Kidney (tissue), 14 donors: ENCODE measurements around the gene RAB36. TPM values are rescaled to one million over a fixed set of nuclear protein-coding genes. Genes with fewer than 3 reads are reported as not detected.

Experiments
- DNase-seq, 5 donors: peaks; one replicate each; pipeline ENCODE4 v3.0.0-alpha.2; 2013 to 2020
- FAIRE-seq: peaks from 2 replicates; lab custom pipeline; 2012; peaks lifted over from hg19 to GRCh38; lab: Jason Lieb, UNC
- H3K27ac ChIP-seq, 2 donors: one replicate each; pipeline ENCODE4 v1.7.0; 2013; ENCODE audit warnings: low read depth in 2 of 2, low read length in 2 of 2, inconsistent platforms in 1 of 2
- H3K27me3 ChIP-seq: one replicate; pipeline ENCODE4 v1.7.1; 2013; ENCODE audit warnings: low read length, inconsistent platforms; ENCODE audit not compliant: control insufficient read depth, insufficient read depth
- H3K36me3 ChIP-seq, 3 donors: one replicate each; pipeline versions ENCODE4 v1.7.0 to v1.7.1; 2013; ENCODE audit warnings: low read length in 3 of 3, control low read depth in 1 of 3, inconsistent platforms in 1 of 3; ENCODE audit not compliant: insufficient read depth in 3 of 3, control insufficient read depth in 2 of 3
- H3K4me1 ChIP-seq, 3 donors: one replicate each; pipeline versions ENCODE4 v1.7.0 to v1.7.1; 2013; ENCODE audit warnings: low read length in 3 of 3, inconsistent platforms in 1 of 3, low read depth in 1 of 3; ENCODE audit not compliant: control insufficient read depth in 2 of 3, insufficient read depth in 2 of 3
- H3K4me3 ChIP-seq, 3 donors: one replicate each; pipeline versions ENCODE4 v1.7.0 to v1.8.1; 2013; ENCODE audit warnings: low read length in 3 of 3, control low read depth in 1 of 3, inconsistent platforms in 1 of 3
- H3K9ac ChIP-seq, 3 donors: one replicate each; pipeline versions ENCODE4 v1.7.0 to v1.7.1; 2013; ENCODE audit warnings: low read length in 3 of 3, control low read depth in 1 of 3, inconsistent platforms in 1 of 3
- H3K9me3 ChIP-seq, 3 donors: one replicate each; pipeline versions ENCODE4 v1.7.0 to v1.7.1; 2013; ENCODE audit warnings: low read length in 3 of 3, control low read depth in 1 of 3, inconsistent platforms in 1 of 3; ENCODE audit not compliant: control insufficient read depth in 2 of 3, insufficient read depth in 1 of 3
- CTCF ChIP-seq: IDR thresholded peaks from 3 replicates; pipeline ENCODE4 v1.5.1; 2012; ENCODE audit warnings: mild to moderate bottlenecking, moderate library complexity, borderline replicate concordance; ENCODE audit not compliant: insufficient read depth; ENCODE audit errors: extremely low read depth
- intact Hi-C: fragments of 100-400 bp; cut with DNase I; formaldehyde crosslinking; loops from one replicate; pipeline ENCODE4 v1.11.1; 2022
- polyA plus RNA-seq: library from polyadenylated mRNA; stranded (reverse); fragments of 350-450 nt; fragmentation: Illumina TruSeq; extraction: RNeasy Lipid Tissue Mini Kit (QIAGEN cat#74804); gene quantifications from one replicate; pipeline ENCODE4 v1.2.3, GENCODE V29; 2014; ENCODE audit warnings: low read depth, low replicate concordance; ENCODE audit not compliant: insufficient read depth
- total RNA-seq: library from RNA; stranded (reverse); fragmentation: NEBNext Ultra II Directional; extraction: Animal tissue kit (Norgen Biotek cat#: 25700); gene quantifications from one replicate; pipeline ENCODE4 v1.2.1, GENCODE V29; 2021
- donor health status: control.
- donor health status: control.
- donor health status: control.
- donor health status: control.
- donor health status: control.
- donor health status: DM: yes; HTN: yes; CAD: no.
- donor health status: Normal renal cell carcinoma (clear cell type).

Gene RAB36
- total and polyA plus RNA-seq, 2 donors from 2014 or later: 9.7 to 30.5 TPM

DNA sequence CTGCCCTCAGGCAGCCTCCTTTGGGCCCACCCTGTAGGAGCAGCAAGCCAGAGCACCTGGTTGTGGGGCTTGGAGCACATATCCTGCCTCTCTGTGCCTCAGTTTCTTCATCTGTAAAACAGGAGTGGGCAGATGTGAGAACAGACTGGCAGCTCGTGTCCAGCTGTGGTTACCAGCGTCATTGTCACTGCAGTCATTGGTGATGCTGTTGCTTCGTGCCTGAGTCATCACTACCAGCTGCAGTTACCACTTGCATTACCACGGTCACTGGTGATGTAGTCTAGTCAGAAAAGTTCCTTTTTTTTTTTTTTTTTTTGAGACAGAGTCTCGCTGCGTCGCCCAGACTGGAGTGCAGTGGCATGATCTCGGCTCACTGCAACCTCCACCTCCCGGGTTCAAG, 23.9 kb upstream of the RAB36 start:
- no peaks in the 10 kb centered on the region for H3K9me3 ChIP-seq
- H3K4me3 ChIP-seq: no peak overlapping the region
- H3K27me3 ChIP-seq: no peaks in the 10 kb centered on the region
- H3K27ac ChIP-seq: no peak overlapping the region
- DNase-seq (no peak), FAIRE-seq (no peak)
- peaks cover 0 to 5% (median 0%) of the 10 kb centered on the region in 3 donors for H3K36me3 ChIP-seq
- intact Hi-C loops: loop anchor here (10.0 kb wide), 1 partner anchor 157 kb away; no protein-coding TSS in a partner anchor
- H3K4me1 ChIP-seq: no peaks in the 10 kb centered on the region
- no peak for TF ChIP-seq CTCF
- no peak overlapping the region for H3K9ac ChIP-seq

GRCh38 chr22:23122216-23122957, 22.9 kb upstream of the RAB36 start:
- no peak for FAIRE-seq

DNA sequence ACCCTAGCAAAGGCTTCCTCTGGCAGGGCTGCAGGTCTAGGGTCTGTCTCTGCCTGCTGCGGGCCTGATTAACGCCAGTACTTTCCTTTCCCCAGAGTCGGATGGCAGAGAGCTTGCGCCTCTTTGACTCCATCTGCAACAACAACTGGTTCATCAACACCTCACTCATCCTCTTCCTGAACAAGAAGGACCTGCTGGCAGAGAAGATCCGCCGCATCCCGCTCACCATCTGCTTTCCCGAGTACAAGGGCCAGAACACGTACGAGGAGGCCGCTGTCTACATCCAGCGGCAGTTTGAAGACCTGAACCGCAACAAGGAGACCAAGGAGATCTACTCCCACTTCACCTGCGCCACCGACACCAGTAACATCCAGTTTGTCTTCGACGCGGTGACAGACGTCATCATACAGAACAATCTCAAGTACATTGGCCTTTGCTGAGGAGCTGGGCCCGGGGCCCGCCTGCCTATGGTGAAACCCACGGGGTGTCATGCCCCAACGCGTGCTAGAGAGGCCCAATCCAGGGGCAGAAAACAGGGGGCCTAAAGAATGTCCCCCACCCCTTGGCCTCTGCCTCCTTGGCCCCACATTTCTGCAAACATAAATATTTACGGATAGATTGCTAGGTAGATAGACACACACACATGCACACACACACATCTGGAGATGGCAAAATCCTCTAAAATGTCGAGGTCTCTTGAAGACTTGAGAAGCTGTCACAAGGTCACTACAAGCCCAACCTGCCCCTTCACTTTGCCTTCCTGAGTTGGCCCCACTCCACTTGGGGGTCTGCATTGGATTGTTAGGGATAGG, 22.1 kb upstream of the RAB36 start:
- intact Hi-C loops: loop anchor here (10.0 kb wide), 1 partner anchor 158 kb away; no protein-coding TSS in a partner anchor
- no peaks in the 10 kb centered on the region for H3K9me3 ChIP-seq
- peaks cover 0 to 2% (median 0%) of the 10 kb centered on the region in 3 donors for H3K4me1 ChIP-seq
- no peak overlapping the region for H3K9ac ChIP-seq
- H3K36me3 ChIP-seq: peaks cover 0 to 5% (median 0%) of the 10 kb centered on the region in 3 donors
- H3K27ac ChIP-seq: no peak overlapping the region
- DNase-seq (no peak), FAIRE-seq (no peak)
- no peaks in the 10 kb centered on the region for H3K27me3 ChIP-seq
- H3K4me3 ChIP-seq: no peak overlapping the region
- no peak for TF ChIP-seq CTCF

More at GRCh38 chr22:23122216-23122957, 22.9 kb upstream of the RAB36 start:
- no peaks in the 10 kb centered on the region for H3K9me3 ChIP-seq
- H3K27me3 ChIP-seq: no peaks in the 10 kb centered on the region
- H3K9ac ChIP-seq: no peak overlapping the region
- peaks cover 0 to 5% (median 0%) of the 10 kb centered on the region in 3 donors for H3K36me3 ChIP-seq
- intact Hi-C loops: loop anchor here (10.0 kb wide), 1 partner anchor 158 kb away; no protein-coding TSS in a partner anchor
- no peak overlapping the region for H3K27ac ChIP-seq
- no peak overlapping the region for H3K4me3 ChIP-seq
- DNase-seq: peak in 1 of 5 donors; percentile 28
- H3K4me1 ChIP-seq: no peaks in the 10 kb centered on the region
- no peak for TF ChIP-seq CTCF
